Testis (tissue), 3 donors: ENCODE data around the gene PTGDR2. TPM values are rescaled to one million over a fixed set of nuclear protein-coding genes. Genes with fewer than 3 reads are reported as not detected.

Source experiments
- DNase-seq: peaks from one replicate; pipeline ENCODE4 v3.0.0-alpha.2; 2019
- H3K27ac ChIP-seq, 2 donors: fragments of 200-600 bp; sonication (generic); one replicate each; pipeline ENCODE4 v1.5.1; 2019
- H3K27me3 ChIP-seq: fragments of 200-600 bp; sonication (generic); one replicate; pipeline ENCODE4 v1.5.1; 2019
- H3K36me3 ChIP-seq: fragments of 200-600 bp; sonication (generic); one replicate; pipeline ENCODE4 v1.5.1; 2017; ENCODE audit warnings: low read depth; ENCODE audit errors: missing control alignments
- H3K4me1 ChIP-seq: fragments of 200-600 bp; sonication (generic); one replicate; pipeline ENCODE4 v1.5.1; 2019
- H3K4me3 ChIP-seq, 2 donors: fragments of 200-600 bp; sonication (generic); one replicate each; pipeline ENCODE4 v1.5.1; 2017 to 2019
- H3K9me3 ChIP-seq: fragments of 200-600 bp; sonication (generic); one replicate; pipeline ENCODE4 v1.5.1; 2017
- POLR2A ChIP-seq: fragments of 450-650 bp; IDR thresholded peaks from one replicate; pipeline ENCODE4 v1.6.1; 2017; ENCODE audit warnings: antibody characterized with exemption, mild to moderate bottlenecking, moderate library complexity
- WGBS, 2 donors: methylation state at CpG; one replicate each; pipeline ENCODE4 v1.1.5; 2018; 5-methylcytosine and 5-hydroxymethylcytosine counted together
- intact Hi-C: fragments of 100-400 bp; cut with DNase I; formaldehyde crosslinking; loops from one replicate; pipeline ENCODE4 v1.15.1; 2023; ENCODE audit warnings: low total_unique reads
- polyA plus RNA-seq: library from polyadenylated mRNA; stranded (reverse); fragments of 350-450 nt; fragmentation: Illumina TruSeq; extraction: RNeasy Lipid Tissue Mini Kit (QIAGEN cat#74804); gene quantifications from one replicate; pipeline ENCODE4 v1.2.3, GENCODE V29; 2014; ENCODE audit warnings: low read depth, low replicate concordance; ENCODE audit not compliant: insufficient read depth
- total RNA-seq, 2 donors: library from RNA; depleted of rRNA; stranded (reverse); fragments of >200 nt; gene quantifications; one replicate each; pipeline ENCODE4 v1.2.3, GENCODE V29; 2016
- TF ChIP-seq, protein P1 (sequence below), 3 experiments: fragments of 450-650 bp in 2 of 3; fragments of 200-600 bp in 1 of 3; sonication (generic) in 1 of 3; IDR thresholded peaks; one replicate each; pipeline ENCODE4 v1.5.1; 2016 to 2019; ENCODE audit warnings: antibody characterized with exemption in 3 of 3, mild to moderate bottlenecking in 2 of 3, moderate library complexity in 1 of 3

The PTGDR2 gene
- total and polyA plus RNA-seq, 3 donors from 2014 or later, result 0.28 to 1.5 (median 0.81) TPM

DNA sequence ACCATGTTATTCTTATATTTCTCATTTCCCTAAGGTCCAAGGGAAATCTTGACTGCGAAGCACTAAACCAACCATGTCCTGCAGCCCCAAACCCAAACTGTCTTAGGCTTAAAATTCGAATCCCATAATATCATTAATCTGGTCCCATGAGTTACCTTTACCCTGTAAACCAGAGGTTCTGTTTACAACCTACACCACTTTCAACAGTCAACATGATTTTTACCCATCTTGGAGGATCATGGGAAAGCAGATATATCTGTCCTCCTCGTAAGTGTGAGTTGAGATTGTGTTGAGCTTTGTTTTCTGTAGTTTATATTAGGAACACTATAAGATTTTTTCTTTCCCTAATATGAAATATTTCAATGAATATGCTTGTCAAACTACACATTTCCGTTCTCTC is 44.2 kb upstream of the PTGDR2 start:
- Histone ChIP-seq H3K36me3 (no peaks in the 10 kb centered on the region), H3K4me1 (peaks cover 5% of the 10 kb centered on the region), H3K9me3 (no peaks in the 10 kb centered on the region), H3K27ac (no peak overlapping the region), H3K27me3 (no peaks in the 10 kb centered on the region), H3K4me3 (no peak overlapping the region)
- WGBS, 2 donors, result 78 to 80% methylated on average over 4 of the region's 4 CpGs
- intact Hi-C loops, result loop anchor here (5.0 kb wide), 1 partner anchor 63 kb away; no protein-coding TSS in a partner anchor
- no peak for TF ChIP-seq POLR2A
- TF ChIP-seq, protein P1, sequence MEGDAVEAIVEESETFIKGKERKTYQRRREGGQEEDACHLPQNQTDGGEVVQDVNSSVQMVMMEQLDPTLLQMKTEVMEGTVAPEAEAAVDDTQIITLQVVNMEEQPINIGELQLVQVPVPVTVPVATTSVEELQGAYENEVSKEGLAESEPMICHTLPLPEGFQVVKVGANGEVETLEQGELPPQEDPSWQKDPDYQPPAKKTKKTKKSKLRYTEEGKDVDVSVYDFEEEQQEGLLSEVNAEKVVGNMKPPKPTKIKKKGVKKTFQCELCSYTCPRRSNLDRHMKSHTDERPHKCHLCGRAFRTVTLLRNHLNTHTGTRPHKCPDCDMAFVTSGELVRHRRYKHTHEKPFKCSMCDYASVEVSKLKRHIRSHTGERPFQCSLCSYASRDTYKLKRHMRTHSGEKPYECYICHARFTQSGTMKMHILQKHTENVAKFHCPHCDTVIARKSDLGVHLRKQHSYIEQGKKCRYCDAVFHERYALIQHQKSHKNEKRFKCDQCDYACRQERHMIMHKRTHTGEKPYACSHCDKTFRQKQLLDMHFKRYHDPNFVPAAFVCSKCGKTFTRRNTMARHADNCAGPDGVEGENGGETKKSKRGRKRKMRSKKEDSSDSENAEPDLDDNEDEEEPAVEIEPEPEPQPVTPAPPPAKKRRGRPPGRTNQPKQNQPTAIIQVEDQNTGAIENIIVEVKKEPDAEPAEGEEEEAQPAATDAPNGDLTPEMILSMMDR (IDR thresholded peaks at IDR 0.05), result no peak
- no peak for DNase-seq

- WGBS, 2 donors, result 67 to 69% methylated on average over 12 of the region's 12 CpGs
These were observed 43.5 kb upstream of the PTGDR2 start for GRCh38 chr11:60899046-60899936.

DNA sequence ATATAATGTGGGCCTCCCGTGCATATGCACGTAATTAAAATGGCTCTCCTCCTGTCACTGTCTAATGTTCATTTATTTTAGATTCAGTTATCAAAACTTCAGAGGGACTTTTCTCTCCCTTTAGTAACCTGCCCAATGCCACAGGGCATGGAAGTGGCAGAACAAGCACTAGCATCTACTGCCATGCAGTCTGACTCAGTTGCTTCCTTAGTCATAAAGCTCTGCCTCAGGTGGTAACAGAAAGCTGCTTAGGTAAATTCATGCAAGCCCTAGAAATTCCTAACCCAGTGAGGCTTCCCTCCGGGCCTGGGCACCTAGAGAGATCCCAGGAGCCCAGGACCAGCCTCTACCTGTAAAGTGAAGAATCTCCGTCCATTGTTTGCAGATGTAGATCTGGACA is 41.7 kb upstream of the PTGDR2 start:
- H3K36me3 ChIP-seq, result no peaks in the 10 kb centered on the region
- 91 to 92% methylated on average over 4 of the region's 4 CpGs for WGBS, 2 donors
- H3K27ac ChIP-seq, result no peak overlapping the region
- no peak for TF ChIP-seq POLR2A
- TF ChIP-seq, protein P1 (IDR thresholded peaks at IDR 0.05), result no peak
- H3K4me3 ChIP-seq, result no peak overlapping the region
- no peaks in the 10 kb centered on the region for H3K9me3 ChIP-seq
- H3K27me3 ChIP-seq, result no peaks in the 10 kb centered on the region
- intact Hi-C loops, result loop anchor here (5.0 kb wide), 1 partner anchor 60 kb away; no protein-coding TSS in a partner anchor
- no peak for DNase-seq
- H3K4me1 ChIP-seq, result no peaks in the 10 kb centered on the region

More at GRCh38 chr11:60899046-60899936, 43.5 kb upstream of the PTGDR2 start:
- intact Hi-C loops, result loop anchor here (5.0 kb wide), 1 partner anchor 62 kb away; no protein-coding TSS in a partner anchor
- no peaks in the 10 kb centered on the region for H3K36me3 ChIP-seq
- H3K27ac ChIP-seq, result no peak overlapping the region
- no peak overlapping the region for H3K4me3 ChIP-seq
- no peaks in the 10 kb centered on the region for H3K27me3 ChIP-seq
- peak; percentile 57 for DNase-seq
- no peaks in the 10 kb centered on the region for H3K4me1 ChIP-seq
- no peaks in the 10 kb centered on the region for H3K9me3 ChIP-seq
- TF ChIP-seq, protein P1 (IDR thresholded peaks at IDR 0.05), result peak; percentile 85 to 93 (median 92)
- TF ChIP-seq POLR2A, result no peak

GRCh38 chr11:60895687-60896086 is 39.9 kb upstream of the PTGDR2 start:
- no peaks in the 10 kb centered on the region for H3K9me3 ChIP-seq
- no peak for DNase-seq
- WGBS, 2 donors, result 83 to 88% methylated on average over 5 of the region's 5 CpGs
- intact Hi-C loops, result loop anchor here (5.0 kb wide), 1 partner anchor 58 kb away; no protein-coding TSS in a partner anchor
- H3K4me1 ChIP-seq, result no peaks in the 10 kb centered on the region
- no peaks in the 10 kb centered on the region for H3K27me3 ChIP-seq
- TF ChIP-seq, protein P1 (IDR thresholded peaks at IDR 0.05), result no peak
- no peak for TF ChIP-seq POLR2A
- H3K36me3 ChIP-seq, result no peaks in the 10 kb centered on the region
- H3K4me3 ChIP-seq, result no peak overlapping the region
- H3K27ac ChIP-seq, result no peak overlapping the region
